ENCODE data around the gene LITAFD.

LITAFD gene

DNA sequence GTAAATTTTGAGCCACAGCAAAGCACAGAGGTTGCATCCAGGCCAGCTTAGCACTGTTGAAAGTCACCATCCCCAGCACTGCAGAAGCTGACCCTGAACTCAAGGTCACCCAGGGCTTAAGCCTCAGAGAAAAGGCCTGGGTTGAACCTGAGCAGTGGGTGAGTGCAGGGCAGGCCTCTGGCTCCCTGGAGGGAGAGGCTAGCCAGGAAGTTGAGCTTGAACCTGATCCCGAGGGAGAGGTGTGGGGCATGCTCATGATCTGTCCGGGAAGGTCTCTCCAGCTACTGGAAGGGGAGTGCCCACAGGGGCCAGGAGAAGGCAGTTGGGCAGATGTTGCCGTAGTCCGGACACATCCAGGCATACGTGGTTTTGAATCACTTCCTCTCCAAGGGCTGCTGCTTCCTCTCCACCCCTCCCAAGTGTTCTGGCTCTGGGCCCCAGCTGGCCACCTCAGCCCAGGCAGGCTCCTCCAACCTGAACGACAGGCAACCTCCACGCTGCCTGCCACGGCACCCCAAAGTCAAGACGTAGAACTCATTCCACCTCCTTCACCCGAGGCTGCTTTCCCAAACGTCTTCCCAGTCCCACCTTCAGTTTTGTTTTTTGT lies 31.8 kb upstream of the LITAFD start:
- TF ChIP-seq CTCF (IDR thresholded peaks at IDR 0.05; ENCODE audit: insufficient read depth, low read length, missing control alignments) = no peak
- CTCF ChIA-PET = interaction anchor here (2.7 kb wide), 1 partner anchor 30 kb away, joined by 9 read pairs; no protein-coding TSS in a partner anchor
- H3K4me3 ChIP-seq (ENCODE audit: low read depth, low read length) = no peak overlapping the region
- no peak for DNase-seq (ENCODE audit: low read depth, low spot score)
- POLR2A ChIA-PET = interaction anchor here (1.1 to 1.5 kb wide), 2 partner anchors 18 to 28 kb away, joined by 5 read pairs; partner anchors contain the start of gene CARHSP1

- ChIA-PET POLR2A (interaction anchor here (0.6 to 0.8 kb wide), 2 partner anchors 17 to 21 kb away, joined by 3 read pairs; partner anchors contain the start of gene CARHSP1), CTCF (interaction anchor here (1.0 kb wide), 1 partner anchor 29 kb away, joined by 5 read pairs; no protein-coding TSS in a partner anchor)
- no peak for TF ChIP-seq CTCF (IDR thresholded peaks at IDR 0.05; ENCODE audit: insufficient read depth, low read length, missing control alignments)
- no peak for DNase-seq (ENCODE audit: low read depth, low spot score)
- H3K4me3 ChIP-seq (ENCODE audit: low read depth, low read length) = no peak overlapping the region
Observed at GRCh38 chr16:8851761-8852403, 30.3 kb upstream of the LITAFD start.

DNA sequence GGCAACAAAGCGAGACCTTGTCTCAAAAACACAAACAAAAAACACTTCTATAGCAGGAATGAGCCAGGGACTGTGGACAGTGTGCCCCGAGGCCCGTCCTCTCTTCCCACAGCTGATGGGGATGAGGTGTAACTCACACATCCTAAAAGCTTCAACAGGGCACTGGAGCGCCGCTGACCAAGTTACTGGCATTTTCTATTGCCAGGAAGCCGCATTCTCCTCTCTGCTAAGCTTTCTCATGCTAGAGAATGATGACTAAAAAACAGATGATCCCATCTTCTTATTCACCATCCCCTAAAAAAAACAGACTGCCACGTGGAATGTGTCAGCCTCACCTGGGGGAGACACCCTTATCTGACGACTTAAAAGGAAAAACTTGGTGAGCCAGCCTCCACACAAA lies 29.6 kb upstream of the LITAFD start:
- POLR2A ChIA-PET = no interaction called here
- CTCF ChIA-PET = interaction anchor here (1.1 kb wide), 1 partner anchor 282 kb away, joined by 3 read pairs; no protein-coding TSS in a partner anchor
- TF ChIP-seq CTCF (IDR thresholded peaks at IDR 0.05; ENCODE audit: insufficient read depth, low read length, missing control alignments) = no peak
- DNase-seq (ENCODE audit: low read depth, low spot score) = no peak
- H3K4me3 ChIP-seq (ENCODE audit: low read depth, low read length) = no peak overlapping the region

- ChIA-PET POLR2A (no interaction called here), CTCF (interaction anchor here (0.7 to 1.1 kb wide), 2 partner anchors 27 to 282 kb away, joined by 3 to 4 read pairs; no protein-coding TSS in a partner anchor)
- no peak overlapping the region for H3K4me3 ChIP-seq (ENCODE audit: low read depth, low read length)
- no peak for TF ChIP-seq CTCF (IDR thresholded peaks at IDR 0.05; ENCODE audit: insufficient read depth, low read length, missing control alignments)
- no peak for DNase-seq (ENCODE audit: low read depth, low spot score)
Observed at GRCh38 chr16:8853150-8853549, 29.0 kb upstream of the LITAFD start.

DNA sequence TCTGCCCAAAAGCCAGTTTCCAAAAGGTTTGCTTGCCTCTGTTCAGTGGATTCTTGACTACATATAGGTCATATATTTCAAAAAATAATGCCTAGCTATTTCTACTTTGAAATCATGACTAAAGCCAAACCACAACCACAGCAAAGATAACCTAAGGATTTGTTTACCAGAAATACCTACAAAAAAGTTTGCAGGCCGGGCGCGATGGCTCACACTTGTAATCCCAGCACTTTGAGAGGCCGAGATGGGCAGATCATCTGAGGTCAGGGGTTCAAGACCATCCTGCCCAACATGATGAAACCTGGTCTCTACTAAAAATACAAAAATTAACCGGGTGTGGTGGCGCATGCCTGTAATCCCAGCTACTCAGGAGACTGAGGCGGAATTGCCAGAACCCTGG lies 28.5 kb upstream of the LITAFD start:
- no peak for DNase-seq (ENCODE audit: low read depth, low spot score)
- POLR2A ChIA-PET = no interaction called here
- CTCF ChIA-PET = interaction anchor here (1.1 kb wide), 1 partner anchor 281 kb away, joined by 3 read pairs; no protein-coding TSS in a partner anchor
- TF ChIP-seq CTCF (IDR thresholded peaks at IDR 0.05; ENCODE audit: insufficient read depth, low read length, missing control alignments) = no peak
- H3K4me3 ChIP-seq (ENCODE audit: low read depth, low read length) = no peak overlapping the region

DNA sequence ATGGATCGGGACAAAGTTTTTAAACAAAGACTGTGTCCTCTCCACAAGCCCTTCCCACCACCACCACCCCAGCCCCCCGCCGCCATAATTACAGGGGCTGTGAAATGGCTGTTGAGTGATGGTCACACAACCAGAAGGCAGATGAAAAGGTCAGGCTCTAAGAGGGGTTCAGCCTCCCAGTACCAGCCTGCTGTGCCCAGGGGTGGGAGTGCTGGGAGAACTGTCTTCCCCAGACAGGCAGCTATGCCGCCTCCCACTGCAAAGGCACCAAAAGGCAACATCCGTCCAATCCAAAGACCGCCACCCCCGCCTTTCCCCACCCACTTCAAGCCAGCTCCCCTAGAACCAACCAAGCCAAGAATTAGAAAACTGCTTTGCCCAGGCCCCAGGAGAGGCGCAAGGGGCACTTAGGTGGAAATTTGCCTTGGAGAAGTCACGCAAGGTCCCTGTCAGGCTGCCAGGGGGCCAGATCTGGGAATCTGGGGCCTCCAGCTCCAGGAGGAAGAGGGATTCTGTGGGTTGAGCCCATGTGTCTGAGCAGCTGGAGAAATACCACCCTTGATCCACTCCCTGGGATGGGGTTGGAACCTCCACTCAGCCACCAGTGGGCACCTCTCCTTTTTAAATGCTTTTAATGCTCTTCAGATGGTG lies 27.7 kb upstream of the LITAFD start:
- no peak for DNase-seq (ENCODE audit: low read depth, low spot score)
- TF ChIP-seq CTCF (IDR thresholded peaks at IDR 0.05; ENCODE audit: insufficient read depth, low read length, missing control alignments) = no peak
- H3K4me3 ChIP-seq (ENCODE audit: low read depth, low read length) = no peak overlapping the region
- POLR2A ChIA-PET = no interaction called here
- CTCF ChIA-PET = interaction anchor here (1.2 to 2.4 kb wide), 4 partner anchors 10 to 26 kb away, joined by 3 to 7 read pairs (median 5); partner anchors contain the start of gene CARHSP1
